GM18498 (cell line): ENCODE measurements around the gene NOVA2.
A peak's percentile ranks its signal among the peaks of the same experiment; 100 is the strongest.
"Not testable (repeated sequence)": the region's sequence is repeated elsewhere in the genome, so short reads cannot be mapped to it uniquely, and the experiment has no call there.

Source experiments
- ATAC-seq: cut with Tn5 transposase; IDR thresholded peaks from one replicate; pipeline ENCODE4 v1.9.1; 2021; ENCODE audit warnings: mild to moderate bottlenecking, moderate library complexity; ENCODE audit not compliant: unreplicated experiment

Gene NOVA2

DNA sequence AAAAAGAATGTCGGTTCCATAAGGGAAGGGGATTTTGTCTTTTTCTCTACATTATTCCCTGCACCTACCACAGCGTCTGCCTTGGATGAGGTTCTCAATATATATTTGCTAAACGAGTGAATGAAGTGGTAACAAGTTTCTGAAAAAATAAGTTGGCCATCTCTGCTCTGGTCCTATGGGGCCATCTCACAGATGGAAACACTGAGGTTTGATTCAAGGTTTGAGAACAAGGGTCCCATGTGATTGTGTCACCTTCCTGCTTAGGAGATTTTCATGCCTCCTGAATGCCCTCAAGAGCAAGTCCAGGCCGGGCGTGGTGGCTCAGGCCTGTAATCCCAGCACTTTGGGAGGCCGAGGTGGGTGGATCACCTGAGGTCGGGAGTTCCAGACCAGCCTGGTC lies 74.4 kb downstream of the NOVA2 start:
- no peak for ATAC-seq

DNA sequence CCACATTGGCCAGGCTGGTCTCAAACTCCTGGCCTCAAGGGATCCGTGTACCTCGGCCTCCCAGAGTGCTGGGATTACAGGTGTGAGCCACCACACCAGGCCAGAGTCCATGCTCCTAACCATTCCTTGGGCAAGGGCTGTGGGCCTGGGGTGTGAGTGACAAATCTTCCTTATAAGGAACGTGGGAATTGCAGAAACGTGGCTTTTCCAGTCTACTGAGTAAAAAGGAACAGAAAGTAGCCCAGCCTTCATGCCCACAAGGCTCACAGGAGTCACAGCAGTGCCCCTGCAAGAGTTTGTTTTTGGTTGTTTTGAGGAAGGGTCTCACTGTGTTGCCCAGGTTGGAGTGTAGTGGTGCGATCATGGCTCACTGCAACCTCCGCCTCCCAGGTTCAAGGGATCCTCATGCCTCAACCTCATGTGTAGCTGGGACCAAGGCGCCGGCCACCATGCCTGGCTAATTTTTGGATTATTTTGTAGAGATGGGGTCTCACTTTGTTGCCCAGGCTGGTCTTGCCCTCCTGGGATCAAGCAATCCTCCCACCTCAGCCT lies 76.3 kb downstream of the NOVA2 start:
- no peak for ATAC-seq

DNA sequence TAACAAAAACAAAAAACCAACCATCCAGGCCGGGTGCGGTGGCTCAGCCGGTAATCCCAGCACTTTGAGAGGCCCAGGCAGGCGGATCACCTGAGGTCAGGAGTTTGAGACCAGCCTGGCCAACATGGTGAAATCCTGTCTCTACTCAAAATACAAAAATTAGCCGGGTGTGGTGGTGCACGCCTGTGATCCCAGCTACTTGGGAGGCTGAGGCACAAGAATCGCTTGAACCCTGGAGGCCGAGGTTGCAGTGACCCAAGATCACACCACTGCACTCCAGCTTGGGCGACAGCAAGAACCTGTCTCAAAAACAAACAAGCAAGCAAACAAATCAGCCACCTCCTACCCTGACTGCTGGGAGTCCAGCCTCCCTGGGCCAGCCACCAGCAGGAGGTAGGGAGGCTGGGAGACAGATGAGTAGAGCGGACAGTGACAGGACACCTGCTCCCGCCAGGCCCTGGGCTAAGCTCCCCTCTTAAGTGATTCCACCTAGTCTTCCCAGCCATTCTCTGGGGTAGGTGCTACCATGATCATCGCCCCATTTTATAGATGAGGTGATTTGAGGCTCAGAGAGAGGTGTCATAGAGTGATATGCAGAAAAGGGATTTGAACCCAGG lies 77.6 kb downstream of the NOVA2 start:
- ATAC-seq: not testable (repeated sequence)

DNA sequence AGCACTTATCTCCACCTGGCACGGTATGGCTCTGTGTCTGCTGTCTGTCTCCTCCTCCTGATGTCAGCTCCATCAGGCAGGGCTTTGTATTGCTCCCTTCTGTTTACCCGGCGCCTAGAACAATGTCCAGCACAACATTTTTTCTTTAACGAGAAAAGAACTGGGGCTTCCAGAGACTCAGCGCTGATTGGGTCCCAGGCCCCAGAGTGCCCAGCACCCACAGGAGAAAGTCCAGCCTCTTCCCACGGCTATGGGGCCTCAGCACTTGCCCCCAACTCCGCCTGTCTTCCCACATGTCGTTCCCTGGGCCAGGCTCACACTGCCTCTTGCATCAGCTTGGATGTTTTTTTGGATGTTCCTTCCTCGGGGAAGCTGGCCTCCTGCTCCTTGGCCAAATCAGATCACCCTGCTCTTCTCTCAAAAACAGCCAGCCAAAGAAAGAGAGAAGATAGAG lies 78.1 kb downstream of the NOVA2 start:
- no peak for ATAC-seq

DNA sequence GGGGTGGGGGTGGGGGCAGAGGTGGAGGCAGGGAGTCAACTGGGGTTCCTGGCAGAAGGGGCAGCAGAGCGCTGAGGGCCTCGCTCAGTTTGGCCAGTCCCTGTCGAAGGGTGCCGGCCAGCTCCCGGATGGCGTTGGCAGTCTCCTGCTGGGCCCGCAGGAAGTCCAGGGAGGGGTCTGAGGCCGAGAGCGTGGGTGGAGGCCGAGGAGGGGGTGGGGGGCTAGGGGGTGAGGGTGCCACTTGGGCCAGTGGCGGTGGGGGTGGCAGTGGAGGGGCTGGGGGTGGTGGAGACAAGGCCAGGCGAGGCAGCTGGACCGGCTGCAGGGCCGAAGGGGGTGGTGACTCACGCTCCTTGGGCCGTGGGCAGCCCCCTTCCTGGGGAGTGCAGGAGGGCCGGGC lies 82.8 kb downstream of the NOVA2 start:
- ATAC-seq: no peak

DNA sequence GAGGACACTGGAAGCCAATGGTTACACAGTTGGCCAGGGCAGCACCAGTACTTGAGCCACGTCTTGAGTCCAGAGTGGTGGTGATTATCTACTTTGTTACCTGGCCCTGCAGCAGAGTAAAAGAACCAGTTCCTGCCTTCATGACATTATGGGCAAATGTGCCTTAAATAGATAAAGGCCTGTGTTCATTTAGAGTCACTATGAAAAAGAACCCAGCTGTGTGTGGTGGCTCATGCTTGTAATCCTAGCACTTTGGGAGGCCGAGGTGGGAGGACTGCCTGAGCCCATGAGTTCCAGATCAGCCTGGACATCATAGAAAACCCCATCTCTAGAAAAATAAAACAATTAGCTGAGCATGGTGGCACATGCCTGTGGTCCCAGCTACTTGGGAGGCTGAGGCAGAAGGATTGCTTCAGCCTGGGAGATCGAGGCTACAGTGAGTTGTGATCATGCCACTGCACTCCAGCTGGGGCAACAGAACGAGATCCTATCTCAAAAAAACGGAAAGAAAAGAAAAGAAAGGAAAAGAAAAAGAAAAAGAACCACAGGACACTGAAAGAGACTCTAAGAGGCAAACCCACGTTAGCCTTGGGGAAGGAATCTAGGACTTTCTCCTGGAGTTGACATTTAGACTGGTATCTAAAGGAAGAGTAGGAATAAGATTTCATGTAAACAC lies 84.3 kb downstream of the NOVA2 start:
- no peak for ATAC-seq

DNA sequence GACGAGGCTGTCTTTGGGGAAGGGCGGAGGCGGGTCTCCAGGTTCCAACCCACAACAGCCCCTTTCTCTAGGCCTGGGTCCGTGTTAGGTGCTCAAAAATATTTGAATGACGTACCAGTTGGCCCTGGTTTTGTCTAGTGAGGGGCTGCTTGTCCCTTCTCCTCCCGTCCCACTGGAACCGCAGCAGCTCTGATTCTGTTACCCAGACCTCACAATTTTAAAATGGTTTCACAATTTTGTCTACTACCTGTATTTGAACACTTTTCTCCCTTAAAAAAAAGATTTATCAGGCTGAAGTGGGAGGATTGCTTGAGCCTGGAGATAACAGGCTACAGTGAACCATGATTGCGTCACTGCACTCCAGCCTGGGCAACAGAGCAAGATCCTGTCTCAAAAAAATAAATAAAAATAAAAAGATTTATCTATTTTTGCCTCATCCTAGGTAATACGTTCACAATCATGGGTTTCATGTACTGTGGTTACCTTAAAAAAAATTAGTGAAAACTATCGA lies 86.4 kb downstream of the NOVA2 start:
- no peak for ATAC-seq

DNA sequence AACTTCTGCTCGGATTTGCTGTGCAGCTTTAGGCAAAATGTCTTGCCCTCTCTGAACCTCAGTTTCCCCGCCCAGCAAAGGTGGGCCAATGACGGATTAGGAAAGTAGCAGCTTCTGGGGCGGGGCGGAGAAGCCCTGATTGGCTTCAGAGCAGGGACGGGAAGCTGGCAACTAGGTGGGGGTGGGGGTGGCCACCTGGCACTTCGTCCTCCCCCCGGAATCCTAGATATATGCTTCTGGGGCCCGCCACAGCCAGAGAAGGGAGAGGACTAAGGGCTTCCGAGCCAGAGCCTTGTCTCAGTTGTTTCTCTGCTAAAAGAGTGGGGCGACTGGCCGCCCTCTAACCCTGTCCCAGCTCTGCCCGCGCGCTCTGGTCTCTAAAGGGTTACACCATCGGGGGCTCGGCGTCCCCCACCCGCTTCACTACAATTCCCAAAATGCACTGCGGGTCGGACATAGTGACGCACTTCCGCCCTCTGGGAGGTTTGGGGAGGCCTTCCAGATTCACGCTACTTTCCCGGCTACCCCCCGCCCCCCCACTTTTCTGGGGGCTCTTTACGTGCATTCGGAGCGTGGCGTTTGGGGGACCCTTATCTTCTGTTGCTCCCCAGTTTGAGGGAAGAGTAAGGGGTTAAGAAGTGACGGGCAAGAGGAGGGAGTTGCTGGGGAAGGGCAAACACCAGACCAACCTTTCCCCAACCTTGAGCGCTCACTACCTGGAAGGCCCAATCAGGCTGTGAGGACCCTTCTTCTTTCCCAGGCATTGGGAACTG lies 87.1 kb downstream of the NOVA2 start:
- ATAC-seq: peak; percentile 50

DNA sequence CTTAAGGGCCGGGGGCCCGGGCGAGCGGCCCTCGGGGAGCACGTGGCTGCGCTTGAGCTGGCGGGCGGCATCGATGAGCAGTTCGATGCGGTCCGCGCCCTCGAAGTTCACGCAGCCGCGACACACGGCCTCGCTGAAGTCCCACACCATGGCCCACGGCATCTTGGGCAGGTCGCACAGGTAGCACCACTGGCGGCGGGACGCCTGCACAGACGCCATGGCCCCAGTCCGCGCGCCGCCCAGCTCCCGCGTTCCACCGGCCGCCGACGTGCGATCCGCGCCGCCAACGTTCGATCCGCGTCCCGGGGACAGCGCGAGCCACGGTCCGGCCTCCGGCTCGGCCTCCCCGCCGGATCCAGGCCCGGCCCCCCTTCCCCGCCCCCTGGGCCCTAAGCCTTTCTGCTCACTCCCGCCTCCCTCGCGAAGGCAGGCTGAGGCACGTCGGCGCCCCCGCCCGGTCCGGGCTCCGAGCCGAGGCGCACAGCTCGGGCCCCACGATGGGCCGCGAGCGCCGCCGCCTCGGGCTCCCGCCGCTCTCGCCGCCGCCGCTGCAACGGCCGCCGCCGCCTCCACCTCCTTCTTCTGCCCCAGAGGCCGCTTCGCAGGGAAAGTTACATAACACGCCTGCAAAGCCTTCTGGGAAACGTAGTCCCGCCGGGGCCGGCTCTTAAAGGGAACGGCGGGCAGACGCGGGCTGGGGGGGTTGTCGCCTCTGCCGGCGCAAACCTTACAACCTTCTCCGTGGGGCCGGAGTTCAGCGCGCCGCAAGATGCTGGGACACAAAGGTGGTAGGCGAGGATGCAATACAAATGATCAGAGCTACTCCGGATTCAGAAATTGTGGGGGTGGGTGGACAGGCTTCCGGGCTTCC lies 87.9 kb downstream of the NOVA2 start, which contains the start of gene IRF2BP1:
Gene IRF2BP1 (minus strand): TSS at position 586 of the 871 bp plus-strand sequence. CDS start 367 bp downstream, at position 219.
- peak; percentile 56 for ATAC-seq

DNA sequence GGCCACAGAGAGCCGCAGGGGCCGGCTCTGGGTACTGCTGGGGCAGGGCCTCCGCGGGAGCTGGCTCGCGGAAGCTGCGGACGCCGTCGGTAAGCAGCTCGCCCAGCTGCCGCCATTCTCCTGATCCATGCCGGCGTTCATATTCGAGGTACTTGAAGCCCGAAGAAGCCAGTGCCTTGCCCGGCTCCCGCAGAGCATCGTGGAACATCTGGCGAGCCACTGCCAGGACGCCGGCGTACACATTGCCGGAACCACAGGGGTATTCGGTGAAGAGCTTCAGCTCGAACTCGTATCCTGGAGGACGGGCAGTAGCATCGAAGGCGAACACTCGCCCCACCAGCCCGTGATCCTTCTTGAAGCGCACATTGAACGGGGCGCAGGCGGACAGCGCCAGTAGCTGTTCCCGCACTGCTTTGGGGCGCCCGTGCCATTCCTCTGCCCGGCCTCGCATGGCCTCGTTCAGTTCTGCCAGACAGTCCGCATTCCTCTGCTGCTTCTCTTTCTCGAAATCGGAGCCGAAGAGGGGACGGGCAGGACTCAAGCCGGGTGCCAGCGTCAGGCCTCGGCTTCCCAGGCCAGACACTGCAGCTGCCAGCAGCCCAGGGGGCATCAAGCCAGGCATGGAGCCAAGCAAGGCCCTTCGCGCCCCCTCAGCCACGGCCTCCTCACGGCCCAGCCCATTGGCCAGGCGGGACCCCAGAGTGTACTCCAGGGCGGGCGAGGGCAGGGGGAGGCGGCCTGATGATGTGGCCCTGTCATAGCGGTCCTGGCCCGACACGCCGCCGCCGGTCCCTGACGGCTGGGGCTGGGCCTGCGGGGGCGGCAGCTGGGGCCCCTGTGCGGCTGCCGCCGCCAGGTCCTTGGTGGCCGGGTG lies 88.7 kb downstream of the NOVA2 start:
- ATAC-seq: no peak

DNA sequence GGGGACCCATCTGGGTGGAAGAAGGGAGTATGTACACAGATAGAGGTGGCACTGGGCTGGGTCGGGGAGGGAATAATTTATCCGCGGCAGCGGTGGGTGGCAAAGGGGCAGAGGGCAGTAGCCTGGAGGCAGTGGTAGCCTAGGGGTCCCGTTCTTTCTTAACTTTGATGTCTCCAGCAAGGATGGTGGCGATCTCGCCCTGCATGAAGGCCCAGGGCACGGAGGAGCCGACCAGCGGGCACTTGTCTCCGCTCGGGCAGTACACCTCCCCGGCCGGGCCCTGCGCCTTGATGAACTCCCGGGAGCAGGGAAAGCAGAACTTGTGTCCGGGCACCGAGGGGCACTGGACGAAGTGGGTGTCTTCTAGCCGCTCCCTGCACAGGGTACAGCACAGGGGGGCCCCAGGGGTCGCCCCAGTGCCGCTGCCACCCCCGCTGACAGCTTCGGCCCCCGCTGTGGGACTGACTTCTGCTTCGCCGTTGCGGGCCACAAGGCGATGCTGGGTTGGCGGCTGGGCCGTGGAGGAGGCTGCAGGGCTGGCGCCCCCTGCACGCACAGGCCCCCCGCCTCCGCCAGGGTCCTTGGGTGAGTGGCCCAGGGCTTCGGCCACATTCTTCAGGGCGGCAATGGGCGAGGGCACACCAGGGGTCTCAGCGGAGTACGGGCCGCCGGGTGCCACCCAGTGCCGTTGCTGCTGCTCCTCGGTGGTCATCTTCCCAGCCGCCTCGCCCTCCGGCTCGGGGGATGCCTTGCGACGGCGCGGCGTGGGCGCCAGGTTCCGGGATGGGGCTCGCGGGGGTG lies 89.6 kb downstream of the NOVA2 start:
- no peak for ATAC-seq
